PC-3 (cell line): ENCODE data around the gene LMX1A. TPM values are rescaled to one million over a fixed set of nuclear protein-coding genes. Genes with fewer than 3 reads are reported as not detected.

Source experiments
- ATAC-seq: fragments of 200-7000 bp; cut with Tn5 transposase; 2 replicates; pipeline ENCODE4 v1.9.1; 2020; ENCODE audit warnings: mild to moderate bottlenecking, moderate library complexity
- BruUV-seq: library from RNA; stranded (reverse); fragments of 400-500 nt; replicated peaks from 2 replicates; lab custom pipeline; 2021; lab: Mats Ljungman, UMichigan
- CTCF ChIA-PET: fragments of 300-600 bp; sonication (Branson Sonifier 250); formaldehyde crosslinking; loops from one replicate; lab custom pipeline; 2022; ENCODE audit warnings: antibody characterized with exemption; lab: Charles Lee
- POLR2A ChIA-PET: fragments of 300-600 bp; sonication (Branson Sonifier 250); formaldehyde crosslinking; loops from one replicate; lab custom pipeline; 2022; ENCODE audit warnings: antibody characterized with exemption; ENCODE audit not compliant: unreplicated experiment; lab: Charles Lee
- DNase-seq: peaks from one replicate; pipeline ENCODE4 v3.0.0-alpha.2; 2015
- H2AFZ ChIP-seq: fragments of 300-600 bp; sonication (generic); 2 replicates; pipeline ENCODE4 v1.6.0; 2016; ENCODE audit warnings: antibody characterized with exemption, low read length
- H3F3A ChIP-seq: fragments of 300-600 bp; sonication (generic); one replicate; pipeline ENCODE4 v1.6.0; 2017; ENCODE audit warnings: antibody characterized with exemption, low read length, control low read depth, mild to moderate bottlenecking; ENCODE audit not compliant: unreplicated experiment
- H3K27ac ChIP-seq: fragments of 300-600 bp; sonication (generic); 2 replicates; pipeline ENCODE4 v1.5.1; 2016; ENCODE audit warnings: mild to moderate bottlenecking, low read length
- H3K27me3 ChIP-seq: fragments of 300-600 bp; sonication (generic); 2 replicates; pipeline ENCODE4 v1.6.1; 2016; ENCODE audit warnings: low read length, mixed read lengths
- H3K36me3 ChIP-seq: fragments of 300-600 bp; sonication (generic); 2 replicates; pipeline ENCODE4 v1.6.1; 2016; ENCODE audit warnings: low read depth, mixed run types, low read length, mixed read lengths
- H3K4me1 ChIP-seq: fragments of 300-600 bp; sonication (generic); 2 replicates; pipeline ENCODE4 v1.5.1; 2016; ENCODE audit warnings: low read length; ENCODE audit not compliant: insufficient read depth
- H3K4me2 ChIP-seq: fragments of 300-600 bp; sonication (generic); 2 replicates; pipeline ENCODE4 v1.6.0; 2016; ENCODE audit warnings: low read length
- H3K4me3 ChIP-seq: fragments of 300-600 bp; sonication (generic); 2 replicates; pipeline ENCODE4 v1.5.1; 2016; ENCODE audit warnings: mild to moderate bottlenecking, low read length, mixed read lengths
- H3K79me2 ChIP-seq: fragments of 300-600 bp; sonication (generic); 2 replicates; pipeline ENCODE4 v1.6.1; 2017; ENCODE audit warnings: low read length, mixed read lengths
- H3K9ac ChIP-seq: fragments of 300-600 bp; sonication (generic); 2 replicates; pipeline ENCODE4 v1.6.0; 2016; ENCODE audit warnings: mild to moderate bottlenecking, low read length
- H3K9me2 ChIP-seq: fragments of 300-600 bp; sonication (generic); replicated peaks from 2 replicates; pipeline ENCODE4 v1.6.1; 2016; ENCODE audit warnings: mixed run types, low read length, mixed read lengths
- H3K9me3 ChIP-seq: fragments of 300-600 bp; sonication (generic); 2 replicates; pipeline ENCODE4 v1.6.1; 2016; ENCODE audit warnings: low read length, mixed read lengths
- H4K20me1 ChIP-seq: fragments of 300-600 bp; sonication (generic); 2 replicates; pipeline ENCODE4 v1.6.1; 2016; ENCODE audit warnings: low read length, mixed read lengths
- EZH2 ChIP-seq: fragments of 300-600 bp; sonication (generic); IDR thresholded peaks from one replicate; pipeline ENCODE4 v1.6.1; 2017; ENCODE audit warnings: antibody characterized with exemption, mild to moderate bottlenecking, low read length; ENCODE audit not compliant: unreplicated experiment
- EZH2phosphoT487 ChIP-seq: fragments of 300-600 bp; sonication (generic); IDR thresholded peaks from 2 replicates; pipeline ENCODE4 v1.6.1; 2018; ENCODE audit warnings: mild to moderate bottlenecking, antibody characterized with exemption, low read length, borderline replicate concordance
- intact Hi-C: fragments of 100-400 bp; cut with micrococcal nuclease; formaldehyde crosslinking; loops from 2 replicates; pipeline ENCODE4 v1.9.0; 2023
- total RNA-seq: library from RNA; depleted of rRNA; stranded (reverse); fragments of >200 nt; gene quantifications from 2 replicates; pipeline ENCODE4 v1.2.3, GENCODE V29; 2014
- TF ChIP-seq, protein P1 (sequence below): fragments of 300-600 bp; sonication (generic); conservative IDR thresholded peaks from 2 replicates; pipeline ENCODE4 v1.5.1; 2017; ENCODE audit warnings: antibody characterized with exemption, low read depth, mild to moderate bottlenecking, low read length

LMX1A gene
- total RNA-seq, 1 experiment from 2014 or later, result not detected

DNA sequence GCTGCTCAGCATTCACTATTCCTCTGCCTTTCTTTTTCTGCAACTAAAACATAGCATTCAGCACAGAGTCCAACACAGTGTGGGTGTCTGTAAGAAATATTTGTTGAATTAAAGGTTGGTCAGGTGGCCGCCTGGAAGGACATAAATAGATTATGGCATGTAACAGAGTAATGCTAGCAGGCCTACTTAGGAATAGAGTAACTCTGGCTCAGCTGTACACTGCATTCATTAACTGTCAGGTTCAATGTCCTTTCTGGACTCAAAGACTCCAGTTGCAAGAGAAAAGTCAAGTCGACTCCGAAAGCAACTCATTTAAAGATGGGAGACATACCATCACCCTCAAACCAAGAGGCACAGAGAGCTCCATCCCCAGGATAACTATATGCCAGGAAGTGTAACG lies 116.0 kb downstream of the LMX1A start:
- no TSS peak for BruUV-seq
- POLR2A ChIA-PET, result no interaction called here

DNA sequence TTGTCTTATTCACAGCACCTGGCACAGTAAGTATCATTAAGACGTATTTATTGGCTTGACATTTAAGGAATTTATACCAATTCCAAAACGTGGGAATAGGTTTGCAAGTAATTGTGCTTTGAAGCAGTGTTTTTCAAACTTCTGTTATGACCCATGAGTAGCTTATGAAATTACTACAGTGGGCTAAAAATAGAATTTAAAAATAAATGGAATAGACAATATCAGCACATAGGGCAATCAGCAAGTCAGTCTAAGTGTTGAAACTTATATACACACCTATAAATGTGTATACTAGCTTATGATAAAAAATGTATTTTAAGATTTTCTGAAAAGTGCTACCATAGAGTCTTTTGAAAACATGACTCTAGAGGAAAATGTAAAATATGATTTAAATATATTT lies 116.6 kb downstream of the LMX1A start:
- no peaks in the 10 kb centered on the region for H3K9me3 ChIP-seq
- no peak overlapping the region for H3K9ac ChIP-seq
- H3K27ac ChIP-seq, result no peak overlapping the region
- no peaks in the 10 kb centered on the region for H3K36me3 ChIP-seq
- no peak for DNase-seq
- H2AFZ ChIP-seq, result no peak overlapping the region
- no peak overlapping the region for H3K4me2 ChIP-seq
- BruUV-seq, result no TSS peak
- no peaks in the 10 kb centered on the region for H4K20me1 ChIP-seq
- POLR2A ChIA-PET, result no interaction called here
- TF ChIP-seq EZH2phosphoT487 (no peak), EZH2 (no peak)
- TF ChIP-seq, protein P1, sequence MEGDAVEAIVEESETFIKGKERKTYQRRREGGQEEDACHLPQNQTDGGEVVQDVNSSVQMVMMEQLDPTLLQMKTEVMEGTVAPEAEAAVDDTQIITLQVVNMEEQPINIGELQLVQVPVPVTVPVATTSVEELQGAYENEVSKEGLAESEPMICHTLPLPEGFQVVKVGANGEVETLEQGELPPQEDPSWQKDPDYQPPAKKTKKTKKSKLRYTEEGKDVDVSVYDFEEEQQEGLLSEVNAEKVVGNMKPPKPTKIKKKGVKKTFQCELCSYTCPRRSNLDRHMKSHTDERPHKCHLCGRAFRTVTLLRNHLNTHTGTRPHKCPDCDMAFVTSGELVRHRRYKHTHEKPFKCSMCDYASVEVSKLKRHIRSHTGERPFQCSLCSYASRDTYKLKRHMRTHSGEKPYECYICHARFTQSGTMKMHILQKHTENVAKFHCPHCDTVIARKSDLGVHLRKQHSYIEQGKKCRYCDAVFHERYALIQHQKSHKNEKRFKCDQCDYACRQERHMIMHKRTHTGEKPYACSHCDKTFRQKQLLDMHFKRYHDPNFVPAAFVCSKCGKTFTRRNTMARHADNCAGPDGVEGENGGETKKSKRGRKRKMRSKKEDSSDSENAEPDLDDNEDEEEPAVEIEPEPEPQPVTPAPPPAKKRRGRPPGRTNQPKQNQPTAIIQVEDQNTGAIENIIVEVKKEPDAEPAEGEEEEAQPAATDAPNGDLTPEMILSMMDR, result no peak
- H3K9me2 ChIP-seq, result no peaks in the 10 kb centered on the region
- intact Hi-C loops, result no loop called here
- H3K79me2 ChIP-seq, result no peaks in the 10 kb centered on the region
- H3K4me3 ChIP-seq, result no peak overlapping the region
- ATAC-seq, result no peak
- CTCF ChIA-PET, result no interaction called here
- H3F3A ChIP-seq, result no peaks in the 10 kb centered on the region
- no peaks in the 10 kb centered on the region for H3K4me1 ChIP-seq
- H3K27me3 ChIP-seq, result peaks cover 74% of the 10 kb centered on the region

More for the DNA sequence above, 116.0 kb downstream of the LMX1A start:
- no peak overlapping the region for H3K27ac ChIP-seq
- H3K4me1 ChIP-seq, result no peaks in the 10 kb centered on the region
- TF ChIP-seq EZH2phosphoT487, result no peak
- no peak for TF ChIP-seq EZH2
- TF ChIP-seq, protein P1, result no peak
- no peak overlapping the region for H3K4me2 ChIP-seq
- no peak for DNase-seq
- intact Hi-C loops, result no loop called here
- H4K20me1 ChIP-seq, result no peaks in the 10 kb centered on the region
- no peaks in the 10 kb centered on the region for H3F3A ChIP-seq
- peaks cover 68% of the 10 kb centered on the region for H3K27me3 ChIP-seq
- ATAC-seq, result no peak
- H3K9ac ChIP-seq, result no peak overlapping the region
- no peak overlapping the region for H2AFZ ChIP-seq
- H3K9me3 ChIP-seq, result no peaks in the 10 kb centered on the region
- CTCF ChIA-PET, result no interaction called here
- H3K4me3 ChIP-seq, result no peak overlapping the region
- no peaks in the 10 kb centered on the region for H3K79me2 ChIP-seq
- no peaks in the 10 kb centered on the region for H3K9me2 ChIP-seq
- no peaks in the 10 kb centered on the region for H3K36me3 ChIP-seq

DNA sequence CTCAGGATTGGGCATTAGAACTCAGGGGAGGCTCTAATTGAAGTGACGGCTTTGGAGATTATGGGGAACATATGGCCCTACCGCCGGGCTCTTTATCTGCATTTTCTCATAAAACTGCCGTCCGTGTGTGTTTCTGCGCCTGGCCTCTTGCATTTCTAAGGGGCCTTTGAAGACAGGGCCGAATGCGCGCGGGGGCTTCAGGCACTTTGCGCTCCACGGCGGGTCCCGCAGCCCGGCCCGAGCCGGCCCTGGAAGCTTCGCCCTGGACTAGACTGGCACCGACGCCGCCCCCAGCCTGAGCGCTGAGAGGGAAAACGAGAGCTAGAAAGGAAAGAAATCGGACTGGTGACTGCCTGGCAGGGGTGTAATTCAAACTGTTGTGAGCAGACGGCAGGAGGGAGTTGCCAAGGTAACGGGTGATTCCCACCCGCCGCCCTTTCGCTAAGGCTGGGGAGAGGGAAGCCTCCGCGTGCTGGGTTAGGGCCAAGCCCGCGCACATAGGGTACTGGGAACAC lies 120.7 kb downstream of the LMX1A start:
- BruUV-seq, result no TSS peak
- TF ChIP-seq, protein P1, result no peak
- TF ChIP-seq EZH2, result peak; percentile 30
- TF ChIP-seq EZH2phosphoT487, result no peak
- H3K27ac ChIP-seq, result no peak overlapping the region
- no peaks in the 10 kb centered on the region for H3F3A ChIP-seq
- no peaks in the 10 kb centered on the region for H3K79me2 ChIP-seq
- no peaks in the 10 kb centered on the region for H3K4me1 ChIP-seq
- ChIA-PET POLR2A (no interaction called here), CTCF (no interaction called here)
- no peak overlapping the region for H3K9ac ChIP-seq
- no peak for DNase-seq
- no peak overlapping the region for H2AFZ ChIP-seq
- no peaks in the 10 kb centered on the region for H3K9me3 ChIP-seq
- ATAC-seq, result no peak
- no peaks in the 10 kb centered on the region for H4K20me1 ChIP-seq
- no peaks in the 10 kb centered on the region for H3K9me2 ChIP-seq
- H3K4me3 ChIP-seq, result no peak overlapping the region
- H3K4me2 ChIP-seq, result no peak overlapping the region
- intact Hi-C loops, result no loop called here
- H3K36me3 ChIP-seq, result no peaks in the 10 kb centered on the region
- H3K27me3 ChIP-seq, result peaks cover 86% of the 10 kb centered on the region
